ENCODE measurements around the gene ALG3. TPM values are rescaled to one million over a fixed set of nuclear protein-coding genes. Genes with fewer than 3 reads are reported as not detected.

ALG3 gene
- 37.7 and 42.9 TPM in 2 replicates for total RNA-seq
- polyA plus RNA-seq, result 99.9 and 102 TPM in 2 replicates
- 39.2 and 44.1 TPM in 2 replicates for polyA plus RNA-seq (2011; cell fraction: cytosol; rRNA removed)
- polyA plus RNA-seq (2011; cell fraction: nucleus; rRNA removed), result 45.4 and 49.9 TPM in 2 replicates
- 32.7 and 35.5 TPM in 2 replicates for polyA plus RNA-seq (2012)
- 126 and 132 TPM in 2 replicates for polyA minus RNA-seq
- polyA minus RNA-seq (2011; cell fraction: cytosol; rRNA and poly(A)+ RNA removed), result 129 TPM
- 38.5 and 50.1 TPM in 2 replicates for polyA minus RNA-seq (2011; cell fraction: nucleus; rRNA and poly(A)+ RNA removed)
- Bru-seq, nascent RNA, result percentile 57 among the genes with signal in this experiment
- BruChase-seq, experiment 1, labeled RNA remaining after a 6-hour chase, result percentile 66 among the genes with signal in this experiment
- percentile 54 among the genes with signal in this experiment for BruChase-seq, experiment 2, labeled RNA remaining after a 2-hour chase
- long read RNA-seq, transcript ALG3-205 (9 exons, 1,533 nt), result minor isoform, 5 of 231 reads
- long read RNA-seq, transcript ALG3-201 (9 exons, 1,528 nt), result major isoform, 149 of 231 reads
- long read RNA-seq, partial matches to known transcripts, result 3 of 231 reads
- long read RNA-seq, other reads (novel, unspliced or antisense), result 71 of 231 reads

GRCh38 chr3:184248454-184249411, at the start of gene ALG3:
Gene ALG3, minus strand, starts transcription at chr3:184248962. Its CDS starts 22 bp downstream, at chr3:184248940.
- Histone ChIP-seq H3K9me1 (replicated peaks; ENCODE audit: control insufficient read depth, extremely low read depth, insufficient read depth, low read length) (no peaks in the 10 kb centered on the region), H2AFZ (ENCODE audit: low read depth, low read length) (peak within 1 kb of the TSS; percentile 99), H4K20me1 (replicated peaks; ENCODE audit: control insufficient read depth, extremely low read depth, insufficient read depth, low read length) (no peaks in the 10 kb centered on the region), H3K4me2 (ENCODE audit: insufficient read depth, low read length) (peak within 1 kb of the TSS; percentile 97), H3K4me3 (replicated peaks in 1 of 3; ENCODE audit: insufficient read depth in 1 of 3, low read depth in 1 of 3, low read length in 3 of 3) (peak within 1 kb of the TSS; percentile 15 to 100 (median 76)), H3K9me3 (replicated peaks; ENCODE audit: control insufficient read depth, insufficient read depth, low read length) (no peaks in the 10 kb centered on the region), H3K4me1 (ENCODE audit: control insufficient read depth, extremely low read depth, insufficient read depth, low read length) (peaks cover 7% of the 10 kb centered on the region), H3K27me3 (ENCODE audit: control insufficient read depth in 2 of 2, insufficient read depth in 2 of 2, low read length in 2 of 2) (no peaks in the 10 kb centered on the region), H3K27ac (ENCODE audit: insufficient read depth, low read depth, low read length) (peak within 1 kb of the TSS; percentile 89), H3K79me2 (ENCODE audit: control insufficient read depth, insufficient read depth, low read length) (peaks cover 4% of the 10 kb centered on the region), H3K36me3 (ENCODE audit: control insufficient read depth in 2 of 2, extremely low read depth in 1 of 2, insufficient read depth in 2 of 2, low read length in 2 of 2) (peaks cover 0 to 10% of the 10 kb centered on the region in 2 experiments), H3K9ac (replicated peaks; ENCODE audit: extremely low read depth, insufficient read depth, low read length) (peak within 1 kb of the TSS; percentile 90)
- intact Hi-C loops (cut with micrococcal nuclease), result loop anchor here (1.0 to 5.0 kb wide), 2 partner anchors 51 to 206 kb away; partner anchors contain the start of gene PSMD2
- no peak for TF ChIP-seq CTCF (IDR thresholded peaks at IDR 0.05; ENCODE audit: extremely low read depth in 1 of 2, insufficient read depth in 1 of 2, low read depth in 1 of 2, low read length in 2 of 2)
- peak; percentile 92 for TF ChIP-seq POLR2A (IDR thresholded peaks at IDR 0.05; ENCODE audit: low read depth, low read length)
- TF ChIP-seq EZH2 (IDR thresholded peaks at IDR 0.05; ENCODE audit: borderline replicate concordance, low read depth, low read length, severe bottlenecking), result no peak
- TF ChIP-seq MAX (IDR thresholded peaks at IDR 0.05; ENCODE audit: insufficient read depth, insufficient read length), result peak; percentile 37
- TF ChIP-seq JUN (IDR thresholded peaks at IDR 0.05; ENCODE audit: borderline replicate concordance, insufficient read depth, insufficient read length, low read depth), result no peak
- TF ChIP-seq MYC (IDR thresholded peaks at IDR 0.05; ENCODE audit: low read depth, low read length), result peak; percentile 46
- TF ChIP-seq GATA2 (IDR thresholded peaks at IDR 0.05; ENCODE audit: insufficient read depth, insufficient read length, low read depth, low read length), result no peak
- peak; percentile 93 for TF ChIP-seq POLR2AphosphoS5 (IDR thresholded peaks at IDR 0.05; ENCODE audit: insufficient read depth, low read depth, low read length)
- TF ChIP-seq FOS (IDR thresholded peaks at IDR 0.05; ENCODE audit: borderline replicate concordance, insufficient read depth, low read length), result no peak
- no TSS peak for BruUV-seq (replicated peaks)
- DNase-seq (ENCODE audit: low read depth, low spot score) (peak; percentile 83), FAIRE-seq (peak; percentile 42)
- CTCF ChIA-PET, result interaction anchor here (1.2 to 1.4 kb wide), 5 partner anchors 18 to 359 kb away, joined by 3 to 21 read pairs (median 6); partner anchors contain the start of gene ABCF3
- POLR2A ChIA-PET, result no interaction called here
- dilution Hi-C loops (cut with MboI; ENCODE audit: extremely low pct_ligation_motif_present, low sequenced_read_pairs), result no loop called here

All from endothelial cell of umbilical vein (primary cell).